Esophagus squamous epithelium (tissue), 5 donors: Measurements from ENCODE around the gene CCT5. TPM values are rescaled to one million over a fixed set of nuclear protein-coding genes. Genes with fewer than 3 reads are reported as not detected.

Experiments
- DNase-seq: peaks from one replicate; lab custom pipeline; 2025; lab: John Stamatoyannopoulos, UW
- H3K27ac ChIP-seq, 4 donors: fragments of 200-600 bp; sonication (generic); one replicate each; pipeline ENCODE4 v1.5.1; 2016 to 2019; ENCODE audit warnings: mild to moderate bottlenecking in 1 of 4
- H3K27me3 ChIP-seq, 4 donors: fragments of 200-600 bp; sonication (generic); 1 replicate in 3 of 4; 2 replicates in 1 of 4; pipeline versions ENCODE4 v1.5.1 to v1.6.0; 2017 to 2021; ENCODE audit warnings: antibody characterized with exemption in 1 of 4
- H3K36me3 ChIP-seq, 3 donors: fragments of 200-600 bp; sonication (generic); one replicate each; pipeline ENCODE4 v1.5.1; 2016 to 2019
- H3K4me1 ChIP-seq, 3 donors: fragments of 200-600 bp; sonication (generic); one replicate each; pipeline ENCODE4 v1.5.1; 2017 to 2019
- H3K4me3 ChIP-seq, 4 donors: fragments of 200-600 bp; sonication (generic); 1 replicate in 3 of 4; 2 replicates in 1 of 4; pipeline ENCODE4 v1.5.1; 2016 to 2019; ENCODE audit warnings: mild to moderate bottlenecking in 2 of 4, moderate library complexity in 1 of 4
- H3K9me3 ChIP-seq, 3 donors: fragments of 200-600 bp; sonication (generic); one replicate each; pipeline ENCODE4 v1.5.1; 2016 to 2019
- CTCF ChIP-seq, 6 experiments: fragments of 450-650 bp in 4 of 6; fragments of 200-600 bp in 2 of 6; sonication (generic) in 2 of 6; IDR thresholded peaks; one replicate each; pipeline ENCODE4 v1.5.1; 2016 to 2019; ENCODE audit warnings: antibody characterized with exemption in 6 of 6, mild to moderate bottlenecking in 4 of 6, moderate library complexity in 4 of 6
- POLR2A ChIP-seq, 4 donors: fragments of 450-650 bp; IDR thresholded peaks; one replicate each; pipeline ENCODE4 v1.6.1; 2017; ENCODE audit warnings: antibody characterized with exemption in 4 of 4, mild to moderate bottlenecking in 4 of 4, moderate library complexity in 3 of 4
- WGBS, 2 donors: methylation state at CpG; one replicate each; pipeline ENCODE4 v1.1.5; 2018; 5-methylcytosine and 5-hydroxymethylcytosine counted together
- intact Hi-C: fragments of 100-400 bp; cut with DNase I; formaldehyde crosslinking; loops from one replicate; pipeline ENCODE4 v1.15.0; 2022
- total RNA-seq, 4 donors: library from RNA; depleted of rRNA; stranded (reverse); fragments of >200 nt; gene quantifications; one replicate each; pipeline ENCODE4 v1.1.0, GENCODE V29; 2016
- donor health status: DM: yes; HTN: yes; CAD: no.

The CCT5 gene
- total RNA-seq: 100 to 1,000 TPM; 122 to 331 (median 226) TPM

GRCh38 chr5:10249948-10250805, at the start of gene CCT5:
Gene CCT5, plus strand, starts transcription at chr5:10250280. Its CDS starts 61 bp downstream, at chr5:10250341.
- Histone ChIP-seq H3K27me3 (no peaks in the 10 kb centered on the region), H3K36me3 (peaks cover 0 to 20% (median 6%) of the 10 kb centered on the region in 3 donors), H3K27ac (peak within 1 kb of the TSS; percentile 93 to 98 (median 94)), H3K4me1 (peaks cover 8 to 63% (median 26%) of the 10 kb centered on the region in 3 donors), H3K9me3 (no peaks in the 10 kb centered on the region), H3K4me3 (peak within 1 kb of the TSS; percentile 73 to 96 (median 85))
- TF ChIP-seq POLR2A (IDR thresholded peaks at IDR 0.05) (peak in 2 of 4 donors; percentile 62 to 64), CTCF (IDR thresholded peaks at IDR 0.05) (no peak)
- 0 to 1% methylated on average over 13 to 31 of the region's 67 CpGs for WGBS, 2 donors
- intact Hi-C loops: no loop called here
- DNase-seq: peak; percentile 65

GRCh38 chr5:10201223-10201868, 48.7 kb upstream of the CCT5 start:
- Histone ChIP-seq H3K27me3 (no peaks in the 10 kb centered on the region), H3K4me3 (no peak overlapping the region), H3K27ac (peak overlapping the region in 1 of 4 donors; percentile 40), H3K36me3 (no peaks in the 10 kb centered on the region), H3K9me3 (peaks cover 0 to 18% (median 12%) of the 10 kb centered on the region in 3 donors), H3K4me1 (peaks cover 0 to 23% (median 0%) of the 10 kb centered on the region in 3 donors)
- intact Hi-C loops: no loop called here
- TF ChIP-seq POLR2A (IDR thresholded peaks at IDR 0.05) (no peak), CTCF (IDR thresholded peaks at IDR 0.05) (peak in 3 of 6 experiments; percentile 16 to 30 (median 27))
- DNase-seq: no peak
- WGBS, 2 donors: 26 to 40% methylated on average over 4 of the region's 4 CpGs

GRCh38 chr5:10202089-10202910, 47.8 kb upstream of the CCT5 start:
- Histone ChIP-seq H3K27ac (peak overlapping the region in 1 of 4 donors; percentile 40), H3K27me3 (no peaks in the 10 kb centered on the region), H3K36me3 (no peaks in the 10 kb centered on the region), H3K9me3 (peaks cover 0 to 16% (median 12%) of the 10 kb centered on the region in 3 donors), H3K4me1 (peaks cover 0 to 23% (median 0%) of the 10 kb centered on the region in 3 donors), H3K4me3 (no peak overlapping the region)
- no peak for DNase-seq
- intact Hi-C loops: no loop called here
- 32 to 50% methylated on average over 3 of the region's 3 CpGs for WGBS, 2 donors
- TF ChIP-seq POLR2A (IDR thresholded peaks at IDR 0.05) (no peak), CTCF (IDR thresholded peaks at IDR 0.05) (no peak)

GRCh38 chr5:10209004-10209403, 41.1 kb upstream of the CCT5 start:
- H3K4me1 ChIP-seq: no peaks in the 10 kb centered on the region
- H3K9me3 ChIP-seq: no peaks in the 10 kb centered on the region
- DNase-seq: no peak
- no peak overlapping the region for H3K4me3 ChIP-seq
- 93 to 97% methylated on average over 1 of the region's 1 CpG for WGBS, 2 donors
- intact Hi-C loops: no loop called here
- H3K27ac ChIP-seq: no peak overlapping the region
- H3K36me3 ChIP-seq: no peaks in the 10 kb centered on the region
- no peaks in the 10 kb centered on the region for H3K27me3 ChIP-seq
- no peak for TF ChIP-seq CTCF (IDR thresholded peaks at IDR 0.05)
- no peak for TF ChIP-seq POLR2A (IDR thresholded peaks at IDR 0.05)
